Measurements from ENCODE around the gene RWDD4. TPM values are rescaled to one million over a fixed set of nuclear protein-coding genes. Genes with fewer than 3 reads are reported as not detected.

The RWDD4 gene
- total RNA-seq, 1 experiment from 2014 or later = 29.6 TPM

- H3K4me2 ChIP-seq (ENCODE audit: low read length) = no peak overlapping the region
- no peak overlapping the region for H3K4me3 ChIP-seq (ENCODE audit: low read length)
- peaks cover 8% of the 10 kb centered on the region; the same call in 1 of the 2 replicates for H3K4me1 ChIP-seq (ENCODE audit: insufficient read depth, low read length)
- H3K27ac ChIP-seq (ENCODE audit: low read length) = no peak overlapping the region
- H3K27me3 ChIP-seq (ENCODE audit: low read length) = no peaks in the 10 kb centered on the region
- H3K9me3 ChIP-seq (ENCODE audit: low read length) = no peaks in the 10 kb centered on the region
- DNase-seq (no peak), ATAC-seq (no peak)
- ChIA-PET POLR2A (ENCODE audit: unreplicated experiment) (no interaction called here), CTCF (no interaction called here)
- intact Hi-C loops (cut with micrococcal nuclease) = no loop called here
- TF ChIP-seq EZH2phosphoT487 (IDR thresholded peaks at IDR 0.05; ENCODE audit: borderline replicate concordance, low read length) (no peak), CTCF (conservative IDR thresholded peaks at IDR 0.05; ENCODE audit: low read depth, low read length) (no peak), EZH2 (IDR thresholded peaks at IDR 0.05; ENCODE audit: low read length, unreplicated experiment) (no peak)
- no TSS peak for BruUV-seq (replicated peaks)
- no peak overlapping the region for H2AFZ ChIP-seq (ENCODE audit: low read length)
- no peaks in the 10 kb centered on the region for H3F3A ChIP-seq (ENCODE audit: low read length, unreplicated experiment)
- H3K9me2 ChIP-seq (replicated peaks; ENCODE audit: low read length) = no peaks in the 10 kb centered on the region
- H3K36me3 ChIP-seq (ENCODE audit: low read depth, low read length) = no peaks in the 10 kb centered on the region
- no peak overlapping the region for H3K9ac ChIP-seq (ENCODE audit: low read length)
- no peaks in the 10 kb centered on the region for H3K79me2 ChIP-seq (ENCODE audit: low read length)
- no peaks in the 10 kb centered on the region for H4K20me1 ChIP-seq (ENCODE audit: low read length)
Observed at GRCh38 chr4:183611210-183611830, 47.7 kb downstream of the RWDD4 start.

- Histone ChIP-seq H3K9me3 (ENCODE audit: low read length) (no peaks in the 10 kb centered on the region), H2AFZ (ENCODE audit: low read length) (no peak overlapping the region), H3K4me2 (ENCODE audit: low read length) (no peak overlapping the region), H3K4me3 (ENCODE audit: low read length) (no peak overlapping the region), H3K9me2 (replicated peaks; ENCODE audit: low read length) (no peaks in the 10 kb centered on the region), H3K79me2 (ENCODE audit: low read length) (no peaks in the 10 kb centered on the region), H3F3A (ENCODE audit: low read length, unreplicated experiment) (no peaks in the 10 kb centered on the region), H3K27ac (ENCODE audit: low read length) (no peak overlapping the region), H4K20me1 (ENCODE audit: low read length) (no peaks in the 10 kb centered on the region), H3K36me3 (ENCODE audit: low read depth, low read length) (no peaks in the 10 kb centered on the region), H3K27me3 (ENCODE audit: low read length) (no peaks in the 10 kb centered on the region), H3K4me1 (ENCODE audit: insufficient read depth, low read length) (peaks cover 8% of the 10 kb centered on the region; the same call in 1 of the 2 replicates), H3K9ac (ENCODE audit: low read length) (no peak overlapping the region)
- DNase-seq (no peak), ATAC-seq (no peak)
- BruUV-seq (replicated peaks) = no TSS peak
- intact Hi-C loops (cut with micrococcal nuclease) = no loop called here
- ChIA-PET POLR2A (ENCODE audit: unreplicated experiment) (no interaction called here), CTCF (no interaction called here)
- no peak for TF ChIP-seq CTCF (conservative IDR thresholded peaks at IDR 0.05; ENCODE audit: low read depth, low read length)
- no peak for TF ChIP-seq EZH2phosphoT487 (IDR thresholded peaks at IDR 0.05; ENCODE audit: borderline replicate concordance, low read length)
- no peak for TF ChIP-seq EZH2 (IDR thresholded peaks at IDR 0.05; ENCODE audit: low read length, unreplicated experiment)
Observed at GRCh38 chr4:183610613-183611012, 48.4 kb downstream of the RWDD4 start.

- H3K79me2 ChIP-seq (ENCODE audit: low read length) = no peaks in the 10 kb centered on the region
- H4K20me1 ChIP-seq (ENCODE audit: low read length) = no peaks in the 10 kb centered on the region
- no peak overlapping the region for H3K4me2 ChIP-seq (ENCODE audit: low read length)
- no peak for DNase-seq
- H3K27ac ChIP-seq (ENCODE audit: low read length) = no peak overlapping the region
- intact Hi-C loops (cut with micrococcal nuclease) = no loop called here
- ChIA-PET POLR2A (ENCODE audit: unreplicated experiment) (no interaction called here), CTCF (no interaction called here)
- no peak overlapping the region for H3K9ac ChIP-seq (ENCODE audit: low read length)
- H3K4me1 ChIP-seq (ENCODE audit: insufficient read depth, low read length) = peaks cover 8% of the 10 kb centered on the region; the same call in 1 of the 2 replicates
- BruUV-seq (replicated peaks) = no TSS peak
- H2AFZ ChIP-seq (ENCODE audit: low read length) = no peak overlapping the region
- H3K4me3 ChIP-seq (ENCODE audit: low read length) = no peak overlapping the region
- TF ChIP-seq EZH2 (IDR thresholded peaks at IDR 0.05; ENCODE audit: low read length, unreplicated experiment) = no peak
- TF ChIP-seq EZH2phosphoT487 (IDR thresholded peaks at IDR 0.05; ENCODE audit: borderline replicate concordance, low read length) = no peak
- no peaks in the 10 kb centered on the region for H3F3A ChIP-seq (ENCODE audit: low read length, unreplicated experiment)
- no peak for ATAC-seq
- H3K9me2 ChIP-seq (replicated peaks; ENCODE audit: low read length) = no peaks in the 10 kb centered on the region
- no peaks in the 10 kb centered on the region for H3K9me3 ChIP-seq (ENCODE audit: low read length)
- no peaks in the 10 kb centered on the region for H3K27me3 ChIP-seq (ENCODE audit: low read length)
- no peaks in the 10 kb centered on the region for H3K36me3 ChIP-seq (ENCODE audit: low read depth, low read length)
Observed at GRCh38 chr4:183610033-183610432, 49.0 kb downstream of the RWDD4 start.

All from PC-3 (cell line).